Mesenchymal stem cell (in vitro differentiated cells and primary cell): ENCODE measurements around the gene SCARB1.

Experiments used
- DNase-seq: peaks from one replicate; pipeline ENCODE4 v3.0.0-alpha.2; 2013
- H2AFZ ChIP-seq: one replicate; pipeline ENCODE4 v1.6.1; 2013; ENCODE audit warnings: low read depth, mild to moderate bottlenecking, control low read depth, inconsistent platforms, low read length, moderate library complexity
- H2AK5ac ChIP-seq: 2 replicates; pipeline ENCODE4 v1.6.1; 2013; ENCODE audit warnings: low read length, moderate library complexity, mild to moderate bottlenecking, inconsistent platforms; ENCODE audit not compliant: severe bottlenecking
- H2BK120ac ChIP-seq: one replicate; pipeline ENCODE4 v1.6.1; 2013; ENCODE audit warnings: low read depth, mild to moderate bottlenecking, inconsistent platforms, low read length, moderate library complexity
- H2BK12ac ChIP-seq, 2 experiments: one replicate each; pipeline ENCODE4 v1.6.1; 2013; ENCODE audit warnings: inconsistent platforms in 2 of 2, low read length in 2 of 2, mild to moderate bottlenecking in 2 of 2, moderate library complexity in 2 of 2, control low read depth in 1 of 2
- H2BK15ac ChIP-seq: one replicate; pipeline ENCODE4 v1.6.1; 2013; ENCODE audit warnings: mild to moderate bottlenecking, low read depth, inconsistent platforms; ENCODE audit not compliant: poor library complexity, severe bottlenecking
- H2BK5ac ChIP-seq: 2 replicates; pipeline ENCODE4 v1.6.1; 2013; ENCODE audit warnings: low read depth, mild to moderate bottlenecking, low read length, control low read depth, inconsistent platforms; ENCODE audit not compliant: poor library complexity, severe bottlenecking
- H3K14ac ChIP-seq, 2 experiments: one replicate each; pipeline ENCODE4 v1.6.1; 2013; ENCODE audit warnings: inconsistent platforms in 2 of 2, low read length in 2 of 2, control low read depth in 1 of 2, mild to moderate bottlenecking in 1 of 2, moderate library complexity in 1 of 2
- H3K18ac ChIP-seq, 2 experiments: one replicate each; pipeline ENCODE4 v1.6.1; 2013; ENCODE audit warnings: inconsistent platforms in 2 of 2, low read length in 2 of 2, control low read depth in 1 of 2, low read depth in 1 of 2, mild to moderate bottlenecking in 1 of 2
- H3K23ac ChIP-seq, 2 experiments: one replicate each; pipeline ENCODE4 v1.6.1; 2013; ENCODE audit warnings: inconsistent platforms in 2 of 2, low read length in 2 of 2, mild to moderate bottlenecking in 2 of 2, moderate library complexity in 2 of 2, control low read depth in 1 of 2
- H3K27ac ChIP-seq: 2 replicates; pipeline ENCODE4 v1.5.1; 2013; ENCODE audit warnings: mild to moderate bottlenecking, moderate library complexity, low read length, control low read depth, inconsistent platforms; ENCODE audit not compliant: poor library complexity, severe bottlenecking
- H3K27me3 ChIP-seq, 2 experiments: 2 replicates each; pipeline versions ENCODE4 v1.6.1 to v1.7.0; 2013; ENCODE audit warnings: low read length in 2 of 2, mild to moderate bottlenecking in 2 of 2, moderate library complexity in 2 of 2, control low read depth in 1 of 2, inconsistent platforms in 1 of 2; ENCODE audit not compliant: control insufficient read depth in 1 of 2, insufficient read depth in 1 of 2
- H3K36me3 ChIP-seq, 2 experiments: 2 replicates each; pipeline versions ENCODE4 v1.6.1 to v1.7.0; 2013; ENCODE audit warnings: low read length in 2 of 2, control low read depth in 1 of 2, inconsistent platforms in 1 of 2, low read depth in 1 of 2, mild to moderate bottlenecking in 1 of 2; ENCODE audit not compliant: insufficient read depth in 2 of 2, control insufficient read depth in 1 of 2
- H3K4ac ChIP-seq, 2 experiments: one replicate each; pipeline ENCODE4 v1.6.1; 2013; ENCODE audit warnings: inconsistent platforms in 2 of 2, low read length in 2 of 2, mild to moderate bottlenecking in 2 of 2, moderate library complexity in 2 of 2, control low read depth in 1 of 2, low read depth in 1 of 2
- H3K4me1 ChIP-seq: 2 replicates; pipeline ENCODE4 v1.6.1; 2013; ENCODE audit warnings: low read depth, low read length, control low read depth; ENCODE audit not compliant: control insufficient read depth, insufficient read depth
- H3K4me2 ChIP-seq: 2 replicates; pipeline ENCODE4 v1.6.1; 2013; ENCODE audit warnings: low read length, mild to moderate bottlenecking, inconsistent platforms; ENCODE audit not compliant: poor library complexity, severe bottlenecking
- H3K4me3 ChIP-seq, 2 experiments: 2 replicates each; pipeline versions ENCODE4 v1.5.1 to v1.7.0; 2013; ENCODE audit warnings: low read length in 2 of 2, mild to moderate bottlenecking in 2 of 2, control low read depth in 1 of 2, low read depth in 1 of 2; ENCODE audit not compliant: insufficient read depth in 1 of 2
- H3K79me1 ChIP-seq: replicated peaks from 2 replicates; pipeline ENCODE4 v1.6.1; 2013; ENCODE audit warnings: mild to moderate bottlenecking, control low read depth, low read length, inconsistent platforms; ENCODE audit not compliant: poor library complexity, severe bottlenecking
- H3K9ac ChIP-seq: 2 replicates; pipeline ENCODE4 v1.7.0; 2013; ENCODE audit warnings: mild to moderate bottlenecking, low read length, moderate library complexity
- H3K9me3 ChIP-seq: 2 replicates; pipeline ENCODE4 v1.7.0; 2013; ENCODE audit warnings: mild to moderate bottlenecking, low read length; ENCODE audit not compliant: control insufficient read depth
- H4K8ac ChIP-seq: one replicate; pipeline ENCODE4 v1.6.1; 2013; ENCODE audit warnings: inconsistent platforms, mild to moderate bottlenecking, low read length, moderate library complexity
- H4K91ac ChIP-seq: one replicate; pipeline ENCODE4 v1.6.1; 2013; ENCODE audit warnings: mild to moderate bottlenecking, low read length, inconsistent platforms
- WGBS: methylation state at CpG from one replicate; pipeline ENCODE4 v1.1.7; 2013; ENCODE audit warnings: mixed read lengths; 5-methylcytosine and 5-hydroxymethylcytosine counted together

Gene SCARB1

DNA sequence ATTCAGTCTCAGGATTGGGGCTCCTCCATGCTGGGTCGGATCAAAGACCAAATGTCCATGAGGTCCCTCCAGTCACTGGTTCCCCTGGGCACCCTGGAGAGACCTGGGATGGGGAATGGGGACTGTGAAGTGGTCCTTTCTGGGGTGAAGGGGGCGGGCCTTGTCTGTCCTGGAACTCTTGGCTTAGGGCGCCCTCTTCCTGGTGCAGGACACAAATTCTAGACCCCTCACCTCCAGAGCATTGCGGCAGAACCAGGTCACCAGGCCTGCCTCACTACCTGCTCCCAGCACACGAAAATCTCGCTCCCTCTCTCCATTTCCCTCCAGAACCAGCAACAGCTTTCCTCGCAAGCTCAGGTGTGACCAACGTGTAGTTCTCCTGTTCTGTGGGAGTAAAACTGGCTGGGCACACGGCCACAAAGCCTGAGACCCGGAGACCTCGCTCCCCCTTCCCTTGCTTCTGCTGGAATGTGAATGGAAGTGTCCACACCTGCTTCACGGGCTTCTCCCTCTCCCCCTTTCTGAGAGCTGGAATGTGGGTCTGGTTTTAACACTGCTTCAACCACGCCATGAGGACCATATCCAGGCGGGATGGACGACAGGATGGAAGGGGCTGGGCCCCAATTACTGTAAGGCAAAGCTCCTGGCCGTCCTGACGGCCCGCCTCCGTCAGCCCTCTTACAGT lies 112.7 kb downstream of the SCARB1 start:
- Histone ChIP-seq H2BK12ac (peak overlapping the region; percentile 84 to 92), H3K4me1 (peaks cover 50% of the 10 kb centered on the region), H2BK5ac (no peak overlapping the region), H2AK5ac (peak overlapping the region; percentile 72), H3K79me1 (no peaks in the 10 kb centered on the region), H3K18ac (peak overlapping the region; percentile 0 to 54), H3K9me3 (no peaks in the 10 kb centered on the region), H3K27me3 (no peaks in the 10 kb centered on the region), H4K8ac (no peak overlapping the region), H3K4me3 (no peak overlapping the region), H3K9ac (no peak overlapping the region), H3K36me3 (no peaks in the 10 kb centered on the region), H4K91ac (peak overlapping the region; percentile 2), H3K27ac (no peak overlapping the region), H3K4ac (peak overlapping the region in 1 of 2 experiments; percentile 55), H3K4me2 (no peak overlapping the region), H2BK120ac (peak overlapping the region; percentile 21), H3K23ac (no peak overlapping the region), H2AFZ (no peak overlapping the region), H3K14ac (no peak overlapping the region), H2BK15ac (peak overlapping the region; percentile 88)
- DNase-seq, result no peak
- 72% methylated on average over 19 of the region's 19 CpGs for WGBS

DNA sequence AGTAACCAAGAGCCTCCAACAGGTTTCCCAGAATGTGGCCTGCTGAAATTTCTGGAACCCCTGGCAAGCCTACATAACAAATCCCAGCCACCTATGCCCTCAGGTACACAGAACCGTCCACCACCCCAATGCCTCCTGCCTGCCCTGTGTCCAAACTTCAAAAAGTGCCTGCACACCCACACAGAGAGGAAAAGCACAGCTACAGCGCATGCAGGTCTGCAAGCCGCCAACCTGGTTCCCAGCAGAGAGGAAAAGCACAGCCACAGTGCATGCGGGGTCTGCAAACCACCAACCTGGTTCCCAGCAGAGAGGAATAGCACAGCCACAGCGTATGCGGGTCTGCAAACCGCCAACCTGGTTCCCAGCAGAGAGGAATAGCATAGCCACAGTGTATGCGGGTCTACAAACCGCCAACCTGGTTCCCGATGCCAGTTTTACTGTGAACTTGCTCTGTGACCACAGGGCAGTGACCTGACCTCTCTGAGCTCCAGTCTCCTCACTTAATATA lies 113.5 kb downstream of the SCARB1 start:
- DNase-seq, result no peak
- Histone ChIP-seq H4K91ac (no peak overlapping the region), H2AFZ (no peak overlapping the region)

GRCh38 chr12:124749725-124750124 lies 113.9 kb downstream of the SCARB1 start:
- no peak overlapping the region for H3K4ac ChIP-seq
- no peak overlapping the region for H2BK120ac ChIP-seq
- no peak overlapping the region for H3K4me2 ChIP-seq
- H3K27me3 ChIP-seq, result no peaks in the 10 kb centered on the region
- no peak overlapping the region for H3K4me3 ChIP-seq
- H3K18ac ChIP-seq, result peak overlapping the region; percentile 29 to 71
- H2BK5ac ChIP-seq, result no peak overlapping the region
- no peak overlapping the region for H3K9ac ChIP-seq
- H3K36me3 ChIP-seq, result no peaks in the 10 kb centered on the region
- no peak overlapping the region for H2BK12ac ChIP-seq
- H4K8ac ChIP-seq, result no peak overlapping the region
- H2AFZ ChIP-seq, result no peak overlapping the region
- no peak overlapping the region for H3K23ac ChIP-seq
- no peak overlapping the region for H3K14ac ChIP-seq
- H2AK5ac ChIP-seq, result peak overlapping the region; percentile 79
- H3K9me3 ChIP-seq, result no peaks in the 10 kb centered on the region
- H2BK15ac ChIP-seq, result peak overlapping the region; percentile 37
- peak overlapping the region; percentile 44 for H4K91ac ChIP-seq
- H3K79me1 ChIP-seq, result no peaks in the 10 kb centered on the region
- H3K27ac ChIP-seq, result no peak overlapping the region
- DNase-seq, result no peak
- 84% methylated on average over 9 of the region's 9 CpGs for WGBS
- H3K4me1 ChIP-seq, result peaks cover 42% of the 10 kb centered on the region

More for the DNA sequence above, 113.5 kb downstream of the SCARB1 start:
- peak overlapping the region in 1 of 2 experiments; percentile 86 for H2BK12ac ChIP-seq
- H3K27ac ChIP-seq, result no peak overlapping the region
- H3K23ac ChIP-seq, result peak overlapping the region in 1 of 2 experiments; percentile 1
- no peaks in the 10 kb centered on the region for H3K79me1 ChIP-seq
- 91% methylated on average over 10 of the region's 10 CpGs for WGBS
- H3K4me1 ChIP-seq, result peaks cover 47% of the 10 kb centered on the region
- H3K27me3 ChIP-seq, result no peaks in the 10 kb centered on the region
- H3K18ac ChIP-seq, result peak overlapping the region; percentile 57 to 58
- H2BK120ac ChIP-seq, result peak overlapping the region; percentile 2
- no peak overlapping the region for H3K4me2 ChIP-seq
- H3K9me3 ChIP-seq, result no peaks in the 10 kb centered on the region
- H2BK15ac ChIP-seq, result peak overlapping the region; percentile 37
- H2BK5ac ChIP-seq, result no peak overlapping the region
- no peaks in the 10 kb centered on the region for H3K36me3 ChIP-seq
- no peak overlapping the region for H3K14ac ChIP-seq
- H4K8ac ChIP-seq, result peak overlapping the region; percentile 12
- H3K4me3 ChIP-seq, result no peak overlapping the region
- H3K9ac ChIP-seq, result no peak overlapping the region
- H2AK5ac ChIP-seq, result peak overlapping the region; percentile 79
- peak overlapping the region; percentile 4 to 25 for H3K4ac ChIP-seq

DNA sequence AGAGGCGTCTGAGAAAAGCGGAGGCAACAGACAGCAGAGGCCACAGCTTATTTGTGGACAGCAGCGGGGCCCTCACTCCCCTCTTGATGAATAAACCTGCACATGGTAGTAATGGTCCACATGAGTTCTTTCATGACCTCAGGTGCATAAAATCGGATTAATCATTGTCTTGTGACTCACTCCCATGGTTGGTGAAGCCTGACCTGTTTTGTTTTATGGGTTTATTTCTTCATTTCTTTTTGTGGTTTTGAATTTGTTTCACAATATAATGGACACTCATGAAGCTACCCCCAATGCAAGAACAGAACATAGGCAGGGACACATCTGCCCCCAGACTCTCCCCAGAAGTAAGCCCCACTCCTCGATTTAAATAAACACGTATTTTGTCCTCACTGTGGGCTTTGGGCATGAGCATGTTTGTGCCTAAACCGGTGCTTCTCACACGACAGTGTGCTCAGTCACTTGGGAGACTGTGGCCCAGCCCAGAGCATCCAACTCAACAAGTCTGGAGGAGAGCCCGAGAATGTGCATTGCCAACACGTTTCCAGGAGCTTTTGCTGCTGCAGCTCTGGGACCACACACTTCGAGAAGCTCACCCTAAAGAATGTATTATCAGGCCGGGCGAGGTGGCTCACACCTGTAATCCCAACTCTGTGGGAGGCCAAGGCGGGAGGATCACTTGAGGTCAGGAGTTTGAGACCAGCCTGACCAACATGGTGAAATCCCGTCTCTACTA lies 116.1 kb downstream of the SCARB1 start:
- Histone ChIP-seq H3K23ac (no peak overlapping the region), H4K8ac (peak overlapping the region; percentile 45), H2AK5ac (peak overlapping the region; percentile 97), H4K91ac (peak overlapping the region; percentile 43), H3K79me1 (no peaks in the 10 kb centered on the region), H3K18ac (peak overlapping the region; percentile 45 to 56), H3K36me3 (no peaks in the 10 kb centered on the region), H2BK5ac (peak overlapping the region; percentile 63), H3K4me2 (peak overlapping the region; percentile 14), H3K9me3 (no peaks in the 10 kb centered on the region), H3K27me3 (no peaks in the 10 kb centered on the region), H2AFZ (no peak overlapping the region), H2BK12ac (peak overlapping the region; percentile 92 to 93), H3K4ac (peak overlapping the region in 1 of 2 experiments; percentile 80), H3K4me3 (no peak overlapping the region), H2BK120ac (peak overlapping the region; percentile 55), H2BK15ac (no peak overlapping the region), H3K9ac (peak overlapping the region; percentile 27), H3K27ac (peak overlapping the region; percentile 82), H3K4me1 (peaks cover 40% of the 10 kb centered on the region), H3K14ac (peak overlapping the region in 1 of 2 experiments; percentile 41)
- peak; percentile 91 for DNase-seq
- 80% methylated on average over 14 of the region's 15 CpGs for WGBS
